GM12878 (cell line): ENCODE data around the gene ANO2. TPM values are rescaled to one million over a fixed set of nuclear protein-coding genes. Genes with fewer than 3 reads are reported as not detected.

ENCODE experiments used
- ATAC-seq: fragments of 200-7000 bp; cut with Tn5 transposase; 3 replicates; pipeline ENCODE4 v1.9.1; 2020; ENCODE audit warnings: mild to moderate bottlenecking, moderate library complexity
- BruUV-seq: library from RNA; stranded (reverse); fragments of 400-500 nt; replicated peaks from 2 replicates; lab custom pipeline; 2021; lab: Mats Ljungman, UMichigan
- CTCF ChIA-PET: fragments of 300-600 bp; sonication (Branson Sonifier 250); formaldehyde crosslinking; extraction: SDS; loops from one replicate; lab custom pipeline; 2021; ENCODE audit warnings: inconsistent platforms; lab: Yijun Ruan, JAX
- POLR2A ChIA-PET: fragments of 350-600 bp; formaldehyde crosslinking; extraction: SDS; loops from one replicate; lab custom pipeline; 2021; ENCODE audit warnings: inconsistent platforms; lab: Charles Lee
- RAD21 ChIA-PET: fragments of 300-600 bp; sonication (Branson Sonifier 250); formaldehyde crosslinking; loops from one replicate; lab custom pipeline; 2023; ENCODE audit warnings: antibody characterized with exemption; ENCODE audit not compliant: unreplicated experiment; lab: Charles Lee
- SMC1A ChIA-PET: fragments of 300-600 bp; sonication (Branson Sonifier 250); formaldehyde crosslinking; loops from one replicate; lab custom pipeline; 2023; ENCODE audit not compliant: unreplicated experiment, uncharacterized antibody; lab: Charles Lee
- DNase-seq: peaks from one replicate; pipeline ENCODE4 v3.0.0-alpha.2; 2011; ENCODE audit warnings: low read depth, low spot score
- FAIRE-seq: peaks from 3 replicates; lab custom pipeline; 2011; peaks lifted over from hg19 to GRCh38; lab: Jason Lieb, UNC
- H2AFZ ChIP-seq: 2 replicates; pipeline ENCODE4 v1.6.0; 2011; ENCODE audit warnings: low read depth, low read length, control low read depth; ENCODE audit not compliant: control insufficient read depth
- H3K27ac ChIP-seq: 2 replicates; pipeline ENCODE4 v1.5.1; 2011; ENCODE audit warnings: control low read depth; ENCODE audit not compliant: control insufficient read depth, insufficient read depth
- H3K27me3 ChIP-seq, 2 experiments: replicated peaks in 1 of 2; 2 replicates each; pipeline versions ENCODE4 v1.6.0 to v1.6.1; 2011; ENCODE audit warnings: low read length in 1 of 2; ENCODE audit not compliant: control insufficient read depth in 2 of 2, insufficient read depth in 2 of 2
- H3K36me3 ChIP-seq, 2 experiments: 2 replicates each; pipeline ENCODE4 v1.5.1; 2011; ENCODE audit warnings: low read length in 1 of 2; ENCODE audit not compliant: control insufficient read depth in 2 of 2, insufficient read depth in 2 of 2
- H3K4me1 ChIP-seq: 2 replicates; pipeline ENCODE4 v1.6.1; 2011; ENCODE audit warnings: mild to moderate bottlenecking, low read length, moderate library complexity, mixed read lengths; ENCODE audit not compliant: control insufficient read depth, insufficient read depth
- H3K4me2 ChIP-seq: 2 replicates; pipeline ENCODE4 v1.6.0; 2011; ENCODE audit warnings: control low read depth; ENCODE audit not compliant: control insufficient read depth, insufficient read depth
- H3K4me3 ChIP-seq: fragments of 200-600 bp; sonication (generic); 2 replicates; pipeline ENCODE4 v1.5.1; 2016
- H3K79me2 ChIP-seq: 2 replicates; pipeline ENCODE4 v1.6.0; 2011; ENCODE audit warnings: low read length; ENCODE audit not compliant: control insufficient read depth, insufficient read depth
- H3K9ac ChIP-seq: 2 replicates; pipeline ENCODE4 v1.8.0; 2011; ENCODE audit warnings: low read length, control low read depth, mixed read lengths; ENCODE audit not compliant: control insufficient read depth, insufficient read depth
- H3K9me3 ChIP-seq: replicated peaks from 3 replicates; pipeline ENCODE4 v1.5.1; 2011; ENCODE audit warnings: mild to moderate bottlenecking, low read length; ENCODE audit not compliant: control insufficient read depth, insufficient read depth
- H4K20me1 ChIP-seq: 2 replicates; pipeline ENCODE4 v1.6.0; 2011; ENCODE audit not compliant: control insufficient read depth, insufficient read depth
- BMI1 ChIP-seq: fragments of 450-650 bp; IDR thresholded peaks from 2 replicates; pipeline ENCODE4 v1.6.1; 2016; ENCODE audit warnings: mild to moderate bottlenecking, moderate library complexity, borderline replicate concordance
- EZH2 ChIP-seq: IDR thresholded peaks from 2 replicates; pipeline ENCODE4 v1.6.1; 2012; ENCODE audit warnings: low read depth, mild to moderate bottlenecking, control low read depth, inconsistent platforms, low read length, borderline replicate concordance; ENCODE audit not compliant: control insufficient read depth
- FOXM1 ChIP-seq: IDR thresholded peaks from 2 replicates; pipeline ENCODE4 v1.6.1; 2012; ENCODE audit warnings: low read depth, mild to moderate bottlenecking, inconsistent platforms, low read length, moderate library complexity
- HDAC6 ChIP-seq: fragments of 200-600 bp; sonication (generic); IDR thresholded peaks from one replicate; pipeline ENCODE4 v1.8.0; 2017; ENCODE audit warnings: antibody characterized with exemption; ENCODE audit not compliant: unreplicated experiment
- MEF2A ChIP-seq: IDR thresholded peaks from 2 replicates; pipeline ENCODE4 v1.6.1; 2011; ENCODE audit warnings: low read depth, mild to moderate bottlenecking, low read length, moderate library complexity; ENCODE audit not compliant: insufficient read depth
- MEF2B ChIP-seq: fragments of 450-650 bp; IDR thresholded peaks from 2 replicates; pipeline ENCODE4 v1.6.1; 2018; ENCODE audit warnings: mild to moderate bottlenecking, moderate library complexity; ENCODE audit not compliant: partially characterized antibody, poor library complexity, severe bottlenecking
- MLLT1 ChIP-seq: fragments of 450-650 bp; IDR thresholded peaks from 2 replicates; pipeline ENCODE4 v1.6.1; 2016; ENCODE audit warnings: mild to moderate bottlenecking
- MTA2 ChIP-seq: fragments of 450-650 bp; IDR thresholded peaks from 2 replicates; pipeline ENCODE4 v1.6.1; 2016; ENCODE audit warnings: low read depth, mild to moderate bottlenecking, moderate library complexity
- NFYA ChIP-seq: IDR thresholded peaks from 2 replicates; pipeline ENCODE4 v1.6.1; 2011; ENCODE audit warnings: low read depth, mild to moderate bottlenecking, low read length, improper control_type of control experiment, borderline replicate concordance
- NKRF ChIP-seq: fragments of 450-650 bp; conservative IDR thresholded peaks from 2 replicates; pipeline ENCODE4 v1.6.1; 2017; ENCODE audit warnings: mild to moderate bottlenecking, moderate library complexity
- NR2C1 ChIP-seq: fragments of 450-650 bp; IDR thresholded peaks from 2 replicates; pipeline ENCODE4 v1.6.1; 2017; ENCODE audit warnings: antibody characterized with exemption, mild to moderate bottlenecking, moderate library complexity
- POLR2AphosphoS5 ChIP-seq: IDR thresholded peaks from 2 replicates; pipeline ENCODE4 v1.6.1; 2011; ENCODE audit warnings: mild to moderate bottlenecking, low read length, inconsistent platforms
- RAD51 ChIP-seq: fragments of 450-650 bp; IDR thresholded peaks from 2 replicates; pipeline ENCODE4 v1.6.1; 2016; ENCODE audit warnings: moderate library complexity, mild to moderate bottlenecking, inconsistent platforms
- SUPT20H ChIP-seq: IDR thresholded peaks from 2 replicates; pipeline ENCODE4 v1.6.1; 2011; ENCODE audit warnings: low read depth, mild to moderate bottlenecking, low read length, moderate library complexity, borderline replicate concordance; ENCODE audit not compliant: control insufficient read depth
- WGBS: methylation state at CpG from one replicate; pipeline ENCODE4 v1.1.6; 2016; ENCODE audit warnings: low lambda C conversion rate; ENCODE audit not compliant: insufficient replicate concordance, insufficient coverage; ENCODE audit errors: missing lambda C conversion rate; 5-methylcytosine and 5-hydroxymethylcytosine counted together
- in situ Hi-C: fragments of 300-500 bp; cut with MboI; formaldehyde crosslinking; loops from 9 replicates; pipeline ENCODE4 v1.14.3; 2018; ENCODE audit warnings: mixed read lengths
- intact Hi-C: fragments of 100-400 bp; cut with micrococcal nuclease; formaldehyde crosslinking; loops from one replicate; pipeline ENCODE4 v1.14.2; 2022; ENCODE audit not compliant: unreplicated experiment
- polyA plus RNA-seq, 11 experiments: library from polyadenylated mRNA; depleted of rRNA in 4 of 11; unstranded in 6 of 11; stranded (reverse) in 5 of 11; fragments of >200 nt; fragmentation: Nextera tagmentation in 4 of 11; fragmentation: Illumina TruSeq in 1 of 11; extraction: Ambion mirVana in 4 of 11; extraction: Trizol in 1 of 11; gene quantifications; 1 replicate in 1 of 11; 2 replicates in 10 of 11; pipeline versions ENCODE4 v1.2.1 to v1.2.3, GENCODE V29; 2011 to 2016; ENCODE audit warnings: inconsistent platforms in 2 of 11, missing spikeins in 2 of 11, low read depth in 1 of 11
- total RNA-seq, 4 experiments: library from RNA; depleted of rRNA in 3 of 4; stranded (reverse); fragments of >200 nt in 3 of 4; fragmentation: Illumina TruSeq in 1 of 4; extraction: Trizol in 1 of 4; gene quantifications; 2 replicates each; pipeline versions ENCODE4 v1.2.1 to v1.2.3, GENCODE V29; 2013 to 2021

ANO2 gene
- total and polyA plus RNA-seq, 10 of the 15 experiments (the other 5 are each of a cell fraction or from before 2014, with no cell fraction given) = not detected

GRCh38 chr12:5865397-5865796 is 79.7 kb downstream of the ANO2 start:
- Histone ChIP-seq H3K4me1 (no peaks in the 10 kb centered on the region), H3K9me3 (no peaks in the 10 kb centered on the region), H3K36me3 (no peaks in the 10 kb centered on the region)
- CTCF ChIA-PET = no interaction called here
- TF ChIP-seq MLLT1 = no peak
- TF ChIP-seq HDAC6 = no peak
- TF ChIP-seq SUPT20H = no peak
- no peak for TF ChIP-seq MEF2B
- TF ChIP-seq NFYA = no peak
- TF ChIP-seq POLR2AphosphoS5 = no peak
- TF ChIP-seq FOXM1 = no peak
- no peak for TF ChIP-seq EZH2
- TF ChIP-seq BMI1 = no peak
- TF ChIP-seq MEF2A = no peak
- TF ChIP-seq RAD51 = no peak
- no peak for TF ChIP-seq NKRF
- no peak for TF ChIP-seq NR2C1
- TF ChIP-seq MTA2 = no peak
- TF ChIP-seq, all 136 proteins: peak for 0
- no peak overlapping the region for H3K9ac ChIP-seq
- WGBS = 53% methylated on average over 2 of the region's 2 CpGs
- no peak overlapping the region for H3K4me3 ChIP-seq
- H4K20me1 ChIP-seq = no peaks in the 10 kb centered on the region
- H3K27me3 ChIP-seq = no peaks in the 10 kb centered on the region; a peak in 2 of 4 replicates
- no TSS peak for BruUV-seq
- H3K27ac ChIP-seq = no peak overlapping the region
- ChIA-PET SMC1A (no interaction called here), RAD21 (no interaction called here), POLR2A (no interaction called here)
- no peak for DNase-seq
- intact Hi-C loops (no loop called here), in situ Hi-C loops (no loop called here)
- H3K79me2 ChIP-seq = no peaks in the 10 kb centered on the region
- FAIRE-seq = no peak
- no peak for ATAC-seq
- H2AFZ ChIP-seq = no peak overlapping the region
- H3K4me2 ChIP-seq = no peak overlapping the region
